Measurements from ENCODE around the gene TMEM181.
"Not testable (repeated sequence)": the region's sequence is repeated elsewhere in the genome, so short reads cannot be mapped to it uniquely, and the experiment has no call there.

The TMEM181 gene

DNA sequence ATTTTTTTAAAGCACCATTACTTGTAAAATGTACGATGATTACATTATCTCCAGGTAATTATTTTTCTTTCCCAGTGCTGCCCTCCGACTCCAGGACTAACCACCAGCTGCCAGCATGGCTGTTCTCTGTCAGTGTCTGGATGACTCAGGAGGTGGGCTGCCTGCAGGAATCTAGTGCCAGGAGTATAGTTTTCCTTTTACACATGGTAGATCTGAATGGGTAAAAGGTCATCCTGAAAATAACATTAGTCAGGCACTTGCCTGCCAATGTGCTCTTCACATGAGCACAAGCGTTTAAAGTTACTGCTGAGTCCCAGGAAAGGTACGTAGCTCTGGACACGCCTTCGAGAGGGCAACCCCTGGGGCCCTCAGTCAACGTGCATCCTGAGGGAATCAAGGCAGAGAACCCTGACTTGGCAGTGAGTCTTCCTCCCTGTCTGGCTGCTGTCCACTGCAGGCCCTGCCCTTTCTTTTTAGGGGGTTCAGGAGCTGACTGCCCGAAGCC is 82.3 kb downstream of the TMEM181 start:
- H3K4me3 ChIP-seq = no peak overlapping the region
- peaks cover 11% of the 10 kb centered on the region; the same call in 1 of the 2 replicates for H3K27me3 ChIP-seq
- H3K4me1 ChIP-seq = peaks cover 22% of the 10 kb centered on the region
- H3K36me3 ChIP-seq = peaks cover 37% of the 10 kb centered on the region
- H4K20me1 ChIP-seq = peaks cover 63% of the 10 kb centered on the region
- no peak for TF ChIP-seq Cebpa-rat (IDR thresholded peaks at IDR 0.05)
- H3K4me2 ChIP-seq = peak overlapping the region; percentile 92; the same call in 1 of the 2 replicates
- no peak overlapping the region for H3K27ac ChIP-seq
- H3K9ac ChIP-seq = no peak overlapping the region
- no peaks in the 10 kb centered on the region for H3K9me3 ChIP-seq

DNA sequence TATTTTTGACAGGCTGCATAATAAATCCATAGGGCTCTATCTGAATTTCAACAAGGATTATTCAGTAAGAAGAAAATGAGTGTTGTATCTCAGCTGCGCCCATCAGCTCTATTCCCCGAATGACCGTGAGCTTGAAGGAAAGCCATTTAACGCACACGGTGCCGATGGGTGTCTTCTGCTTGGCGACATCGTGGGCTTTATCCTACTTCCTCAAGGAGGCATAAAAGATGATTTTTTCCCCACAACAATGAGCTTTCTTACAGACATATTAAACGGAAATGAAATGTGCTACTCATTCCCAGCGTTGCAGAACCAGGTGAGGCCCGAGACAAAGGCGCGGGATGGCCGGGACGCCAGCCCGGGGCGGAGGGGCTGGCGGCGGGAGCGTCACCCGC is 83.9 kb downstream of the TMEM181 start:
- peaks cover 52% of the 10 kb centered on the region for H4K20me1 ChIP-seq
- peak overlapping the region; percentile 99 for H3K4me3 ChIP-seq
- H3K4me2 ChIP-seq = peak overlapping the region; percentile 92
- peaks cover 24% of the 10 kb centered on the region for H3K36me3 ChIP-seq
- no peaks in the 10 kb centered on the region for H3K9me3 ChIP-seq
- peaks cover 26% of the 10 kb centered on the region for H3K4me1 ChIP-seq
- peak overlapping the region; percentile 84 for H3K27ac ChIP-seq
- peaks cover 11% of the 10 kb centered on the region; the same call in 1 of the 2 replicates for H3K27me3 ChIP-seq
- peak overlapping the region; percentile 87 for H3K9ac ChIP-seq
- TF ChIP-seq Cebpa-rat (IDR thresholded peaks at IDR 0.05) = no peak

DNA sequence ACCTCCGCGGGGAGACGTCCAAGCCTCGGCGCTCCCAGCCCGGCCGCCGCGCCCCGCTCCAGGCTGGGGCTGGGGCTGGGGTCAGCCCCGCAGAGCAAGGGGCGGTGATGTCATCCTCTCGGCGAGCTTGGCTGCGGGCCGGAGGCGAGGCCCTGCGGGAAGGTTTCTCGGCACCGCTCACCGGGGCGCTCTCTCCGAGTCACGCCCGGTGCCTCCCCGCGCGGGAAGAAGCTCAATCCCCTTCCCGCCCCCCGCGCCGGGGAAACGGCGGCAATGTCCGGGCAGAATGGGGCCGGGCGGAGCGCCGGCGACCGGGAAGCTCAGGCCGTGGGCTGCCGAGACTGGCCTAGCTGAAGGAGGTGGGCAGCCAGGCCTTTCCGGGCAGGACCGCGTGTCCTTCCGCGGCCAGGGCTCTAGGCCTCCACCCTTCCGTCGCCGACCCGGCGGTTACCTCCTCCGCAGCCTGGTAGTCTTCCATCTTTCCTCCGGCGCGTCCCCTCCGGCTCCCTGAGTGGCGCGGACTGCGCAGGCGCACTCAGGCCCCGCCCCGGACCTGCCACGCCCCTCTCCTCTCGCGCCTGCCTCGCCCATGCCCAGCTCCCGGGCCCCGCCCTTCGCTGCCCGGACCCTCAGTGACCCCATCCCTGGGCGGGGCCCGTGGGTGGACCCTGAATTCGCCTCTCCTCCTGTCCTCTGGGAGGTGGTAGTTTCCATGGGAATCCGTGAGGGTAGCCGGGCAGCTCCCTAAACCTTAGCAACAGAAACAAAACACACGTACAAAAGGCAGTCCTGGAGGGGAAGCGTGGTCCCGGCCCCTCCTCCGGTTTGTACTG is 84.6 kb downstream of the TMEM181 start, which contains the start of gene DYNLT1:
DYNLT1 (minus strand) TSS at position 513 of the 833 bp plus-strand sequence; CDS start at position 478, 35 bp downstream.
- Histone ChIP-seq H3K9me3 (no peaks in the 10 kb centered on the region), H4K20me1 (peaks cover 52% of the 10 kb centered on the region), H3K4me3 (peak within 1 kb of the TSS; percentile 99), H3K9ac (peak within 1 kb of the TSS; percentile 87), H3K4me2 (peak within 1 kb of the TSS; percentile 92), H3K27ac (peak within 1 kb of the TSS; percentile 84), H3K4me1 (peaks cover 32% of the 10 kb centered on the region), H3K36me3 (peaks cover 18% of the 10 kb centered on the region), H3K27me3 (peaks cover 11% of the 10 kb centered on the region; the same call in 1 of the 2 replicates)
- no peak for TF ChIP-seq Cebpa-rat (IDR thresholded peaks at IDR 0.05)

DNA sequence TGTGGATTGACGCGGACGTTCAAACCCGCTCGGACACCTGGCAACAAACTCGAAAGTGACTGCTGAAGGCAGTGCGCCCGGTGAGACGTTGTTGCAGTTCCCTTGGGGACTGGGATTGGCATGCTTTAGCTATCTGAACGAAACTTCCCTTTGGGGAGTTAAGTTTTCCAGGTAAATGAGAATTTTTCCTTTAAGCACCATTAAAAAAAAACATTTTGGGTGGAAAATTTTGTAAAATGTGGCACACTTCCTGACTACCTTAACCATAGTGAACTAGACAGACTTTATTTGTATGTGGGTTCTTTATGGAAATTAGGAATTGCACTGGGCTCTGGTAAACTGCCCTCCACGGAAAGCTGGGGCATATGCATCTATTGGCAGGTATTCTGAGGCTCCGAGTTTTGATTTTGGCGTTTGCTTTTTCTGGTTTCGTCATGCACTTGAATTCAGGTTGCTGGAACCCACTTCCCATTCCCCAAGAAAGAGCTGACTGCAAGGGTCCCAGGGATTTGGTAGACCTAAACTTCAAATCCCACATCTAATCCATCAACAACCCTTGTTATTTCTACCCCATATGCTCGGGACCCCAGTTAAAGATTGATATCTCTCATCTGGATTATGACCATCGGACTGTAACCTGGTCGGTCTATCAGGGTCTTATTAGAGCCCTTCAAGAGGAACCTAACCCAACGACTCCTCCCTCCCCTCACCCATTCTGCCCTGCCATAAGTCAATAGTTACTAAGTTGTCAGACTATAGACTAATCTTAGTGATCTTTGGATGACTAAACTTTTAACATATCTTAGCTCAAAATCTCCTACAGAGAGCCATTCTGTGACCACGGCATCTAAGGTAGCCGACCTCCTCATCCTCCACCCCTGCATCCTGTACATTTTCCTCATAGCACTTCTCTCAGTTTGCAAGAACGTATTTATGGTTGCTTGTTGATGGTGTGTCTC is 85.5 kb downstream of the TMEM181 start:
- Histone ChIP-seq H3K36me3 (peaks cover 9% of the 10 kb centered on the region), H3K4me3 (peak overlapping the region; percentile 99), H4K20me1 (peaks cover 45% of the 10 kb centered on the region), H3K9ac (peak overlapping the region; percentile 87; the same call in 1 of the 2 replicates), H3K27me3 (peaks cover 11% of the 10 kb centered on the region; the same call in 1 of the 2 replicates), H3K9me3 (no peaks in the 10 kb centered on the region), H3K4me1 (peaks cover 41% of the 10 kb centered on the region), H3K4me2 (peak overlapping the region; percentile 92), H3K27ac (no peak overlapping the region)
- TF ChIP-seq Cebpa-rat (IDR thresholded peaks at IDR 0.05) = no peak

DNA sequence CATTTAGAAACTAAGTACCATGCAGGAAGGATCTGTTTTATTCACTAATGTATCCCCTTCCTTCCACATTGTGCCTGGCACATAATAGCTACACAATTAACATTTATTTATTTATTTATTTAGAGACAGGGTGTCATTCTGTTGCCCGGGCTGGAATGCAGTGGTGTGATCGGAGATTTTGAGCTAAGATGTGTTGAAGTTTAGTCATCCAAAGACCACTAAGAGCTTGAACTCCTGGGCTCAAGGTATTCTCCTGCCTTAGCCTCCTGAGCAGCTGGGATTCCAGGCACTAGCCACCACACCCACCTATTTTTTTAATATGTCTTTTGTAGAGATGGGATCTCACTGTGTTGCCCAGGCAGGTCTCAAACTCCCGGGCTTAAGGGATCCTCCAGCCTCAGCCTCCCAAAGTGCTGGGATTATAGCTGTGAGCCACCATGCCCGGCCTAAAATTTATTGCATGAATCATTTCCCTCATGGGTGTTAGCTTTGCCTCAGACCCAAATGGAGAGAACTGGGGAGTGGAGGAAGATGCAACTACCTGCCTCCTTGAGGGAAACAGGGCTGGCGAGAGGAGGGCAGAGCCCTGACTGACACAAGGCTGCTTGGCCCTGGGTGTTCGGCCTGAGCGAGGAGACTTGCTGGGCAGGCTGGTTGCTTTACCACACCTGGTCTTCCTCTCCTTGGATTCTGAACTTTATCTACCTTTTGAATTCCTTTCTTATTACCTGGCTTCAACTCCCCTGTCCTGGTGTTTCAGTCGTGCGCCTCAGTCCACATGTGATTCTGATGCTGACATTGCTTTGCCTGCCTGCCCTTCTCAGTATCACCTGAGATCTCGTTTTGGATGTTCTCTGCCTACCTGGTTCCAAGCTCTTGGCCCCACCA is 86.4 kb downstream of the TMEM181 start:
- H3K9ac ChIP-seq = no peak overlapping the region
- peaks cover 45% of the 10 kb centered on the region for H3K4me1 ChIP-seq

DNA sequence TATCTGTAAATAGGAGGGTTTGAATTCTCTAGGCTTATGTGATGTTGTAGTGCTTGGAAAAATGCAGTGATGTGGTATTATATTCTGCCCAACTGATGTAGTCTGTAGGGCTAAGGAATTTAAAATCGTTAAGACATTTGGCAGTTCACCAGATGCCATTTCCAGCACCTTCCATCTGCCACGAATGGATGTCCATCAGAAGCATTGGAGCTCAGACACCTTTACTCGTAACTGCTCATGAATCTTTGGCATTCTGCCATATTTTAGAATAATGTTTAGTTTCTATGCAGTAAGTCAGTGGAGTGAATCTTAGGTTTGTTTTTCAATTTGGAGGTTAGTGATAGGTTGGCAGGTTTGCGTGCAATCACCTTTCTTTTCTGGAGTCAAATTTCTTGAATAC is 87.6 kb downstream of the TMEM181 start:
- Histone ChIP-seq H4K20me1 (peaks cover 28% of the 10 kb centered on the region), H3K36me3 (no peaks in the 10 kb centered on the region), H3K4me1 (peaks cover 45% of the 10 kb centered on the region), H3K27ac (no peak overlapping the region), H3K9me3 (no peaks in the 10 kb centered on the region), H3K9ac (no peak overlapping the region), H3K27me3 (peaks cover 11% of the 10 kb centered on the region; the same call in 1 of the 2 replicates), H3K4me2 (no peak overlapping the region), H3K4me3 (no peak overlapping the region)
- TF ChIP-seq Cebpa-rat (IDR thresholded peaks at IDR 0.05) = no peak

More for the DNA sequence above, 86.4 kb downstream of the TMEM181 start:
- peaks cover 11% of the 10 kb centered on the region; the same call in 1 of the 2 replicates for H3K27me3 ChIP-seq
- H3K9me3 ChIP-seq = no peaks in the 10 kb centered on the region
- peaks cover 40% of the 10 kb centered on the region for H4K20me1 ChIP-seq
- H3K4me2 ChIP-seq = no peak overlapping the region
- H3K4me3 ChIP-seq = no peak overlapping the region
- no peak overlapping the region for H3K27ac ChIP-seq
- no peak for TF ChIP-seq Cebpa-rat (IDR thresholded peaks at IDR 0.05)
- H3K36me3 ChIP-seq = 0 out of 2 replicates have a peak, but pooled peaks cover 5% of the 10 kb centered on the region

DNA sequence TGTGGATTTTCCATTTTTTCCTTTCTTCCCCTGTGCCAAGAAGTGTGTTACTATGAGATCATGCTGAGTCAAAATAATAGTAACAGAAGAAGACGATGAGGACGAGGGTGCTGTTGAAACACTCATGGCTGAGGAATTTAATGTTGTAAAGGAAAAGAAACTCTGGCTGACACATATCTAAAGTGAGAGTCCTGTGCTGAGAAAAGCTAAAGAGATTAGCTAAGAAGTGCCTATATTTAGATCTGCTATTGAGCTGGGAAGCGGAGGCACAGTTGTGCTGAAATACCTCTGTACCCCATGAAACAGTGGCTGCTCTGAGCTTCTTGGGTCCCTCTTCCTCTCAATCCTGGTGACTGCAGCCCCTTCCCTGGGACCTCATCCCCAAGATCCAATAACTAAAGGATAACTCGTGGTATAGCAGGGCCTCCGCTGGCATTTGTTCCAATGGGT is 88.8 kb downstream of the TMEM181 start:
- no peak for TF ChIP-seq Cebpa-rat (IDR thresholded peaks at IDR 0.05)
- Histone ChIP-seq H3K4me1 (peaks cover 44% of the 10 kb centered on the region), H3K4me3 (no peak overlapping the region), H4K20me1 (peaks cover 16% of the 10 kb centered on the region), H3K4me2 (peak overlapping the region; percentile 87), H3K27ac (no peak overlapping the region), H3K9me3 (no peaks in the 10 kb centered on the region), H3K27me3 (peaks cover 11% of the 10 kb centered on the region; the same call in 1 of the 2 replicates), H3K36me3 (no peaks in the 10 kb centered on the region), H3K9ac (no peak overlapping the region)

DNA sequence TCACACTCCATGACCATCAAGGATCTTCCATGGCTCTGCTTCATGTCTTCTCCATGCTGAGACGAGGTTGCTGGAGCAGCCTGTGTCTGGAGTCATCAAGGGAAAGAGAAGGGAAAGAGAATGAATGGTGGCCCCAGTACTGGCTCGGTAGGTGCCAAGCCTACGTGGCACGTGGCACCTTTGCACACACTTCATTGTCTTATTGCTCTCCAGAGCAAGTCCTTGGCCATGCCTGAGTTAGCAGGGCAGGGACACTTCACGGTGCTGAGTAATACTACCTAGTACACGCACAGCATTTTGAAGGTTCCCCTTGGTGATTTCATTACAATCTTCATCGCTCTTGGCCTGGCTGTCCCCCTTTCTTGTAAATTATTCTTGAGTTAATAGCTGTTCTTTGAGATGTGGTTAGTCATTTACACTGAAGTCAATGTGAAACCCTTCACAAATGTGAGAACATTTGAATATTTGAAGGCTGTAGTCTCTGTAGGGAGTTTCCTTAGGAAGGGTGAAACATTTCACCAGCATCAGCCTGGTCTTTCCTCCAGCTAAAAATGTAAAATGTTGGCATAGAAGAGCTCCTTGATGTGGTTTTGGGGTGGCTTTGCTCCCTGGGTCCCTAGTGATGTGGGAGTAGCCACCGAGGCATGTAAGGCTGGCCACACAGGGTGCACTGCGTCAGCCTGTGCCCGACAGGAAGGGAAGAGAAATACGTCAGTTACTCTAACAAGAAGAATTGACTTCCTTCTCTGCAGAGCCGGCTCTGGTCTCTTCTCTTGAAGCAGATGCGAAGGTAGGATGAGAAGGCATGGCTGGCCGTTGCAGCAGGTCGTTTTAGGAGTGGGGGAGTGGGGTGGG is 89.6 kb downstream of the TMEM181 start, which contains the start of gene SYTL3:
SYTL3 (plus strand) TSS at position 766 of the 855 bp plus-strand sequence. CDS start 13,215 bp downstream, outside the sequence.
- peaks cover 51% of the 10 kb centered on the region for H3K4me1 ChIP-seq
- H3K27me3 ChIP-seq = peaks cover 17% of the 10 kb centered on the region
- H3K4me3 ChIP-seq = no peak within 1 kb of the TSS
- H3K36me3 ChIP-seq = no peaks in the 10 kb centered on the region
- peaks cover 18% of the 10 kb centered on the region for H4K20me1 ChIP-seq
- H3K27ac ChIP-seq = no peak within 1 kb of the TSS
- H3K9ac ChIP-seq = no peak within 1 kb of the TSS
- TF ChIP-seq Cebpa-rat (IDR thresholded peaks at IDR 0.05) = no peak
- H3K4me2 ChIP-seq = peak within 1 kb of the TSS; percentile 87
- H3K9me3 ChIP-seq = no peaks in the 10 kb centered on the region

DNA sequence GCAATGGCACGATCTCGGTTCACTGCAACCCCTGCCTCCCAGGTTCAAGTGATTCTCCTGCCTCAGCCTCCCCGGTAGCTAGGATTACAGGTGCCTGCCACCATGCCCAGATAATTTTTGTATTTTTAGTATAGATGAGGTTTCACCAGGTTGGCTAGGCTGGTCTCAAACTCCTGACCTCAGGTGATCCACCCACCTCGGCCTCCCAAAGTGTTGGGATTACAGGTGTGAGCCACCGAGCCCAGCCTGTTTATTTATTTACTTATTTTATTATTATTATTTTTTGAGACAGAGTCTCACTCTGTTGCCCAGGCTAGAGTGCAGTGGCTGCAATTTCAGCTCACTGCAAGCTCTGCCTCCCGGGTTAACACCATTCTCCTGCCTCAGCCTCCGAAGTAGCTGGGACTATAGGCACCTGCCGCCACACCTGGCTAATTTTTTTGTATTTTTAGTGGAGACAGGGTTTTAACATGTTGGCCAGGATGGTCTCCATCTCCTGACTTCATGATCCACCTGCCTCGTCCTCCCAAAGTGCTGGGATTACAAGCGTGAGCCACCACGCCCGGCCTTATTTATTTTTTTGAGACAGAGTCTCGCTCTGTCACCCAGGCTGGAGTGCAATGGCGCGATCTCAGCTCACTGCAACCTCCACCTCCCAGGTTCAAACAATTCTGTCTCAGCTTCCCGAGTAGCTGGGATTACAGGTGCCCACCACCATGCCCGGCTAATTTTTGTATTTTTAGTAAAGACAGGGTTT is 92.3 kb downstream of the TMEM181 start:
- H3K27me3 ChIP-seq = peaks cover 23% of the 10 kb centered on the region
- H3K36me3 ChIP-seq, H3K4me3 ChIP-seq, H3K9me3 ChIP-seq, H3K4me2 ChIP-seq, H3K9ac ChIP-seq, H3K27ac ChIP-seq: not testable (repeated sequence)
- H4K20me1 ChIP-seq = peaks cover 19% of the 10 kb centered on the region
- H3K4me1 ChIP-seq = peaks cover 51% of the 10 kb centered on the region

All from BLaER1 (cell line).